GM23248 (cell line): ENCODE measurements around the gene OOSP3. TPM values are rescaled to one million over a fixed set of nuclear protein-coding genes. Genes with fewer than 3 reads are reported as not detected.

ENCODE experiments used
- DNase-seq: peaks from one replicate; pipeline ENCODE4 v3.0.0-alpha.2; 2015
- H2AFZ ChIP-seq: fragments of 200-600 bp; sonication (generic); 2 replicates; pipeline ENCODE4 v1.6.1; 2016; ENCODE audit warnings: antibody characterized with exemption
- H3F3A ChIP-seq: fragments of 200-600 bp; sonication (generic); 2 replicates; pipeline ENCODE4 v1.6.1; 2016; ENCODE audit warnings: mild to moderate bottlenecking, antibody characterized with exemption, mixed run types; ENCODE audit not compliant: insufficient read depth
- H3K27ac ChIP-seq: fragments of 200-600 bp; sonication (generic); 2 replicates; pipeline ENCODE4 v1.5.1; 2016; ENCODE audit warnings: mild to moderate bottlenecking
- H3K27me3 ChIP-seq: fragments of 200-600 bp; sonication (generic); replicated peaks from 2 replicates; pipeline ENCODE4 v1.6.1; 2016; ENCODE audit warnings: mild to moderate bottlenecking; ENCODE audit not compliant: insufficient read depth
- H3K36me3 ChIP-seq: fragments of 200-600 bp; sonication (generic); 2 replicates; pipeline ENCODE4 v1.6.1; 2016; ENCODE audit warnings: low read depth, mild to moderate bottlenecking
- H3K4me1 ChIP-seq: fragments of 200-600 bp; sonication (generic); 2 replicates; pipeline ENCODE4 v1.6.1; 2016; ENCODE audit warnings: mild to moderate bottlenecking; ENCODE audit not compliant: insufficient read depth
- H3K4me2 ChIP-seq: fragments of 200-600 bp; sonication (generic); one replicate; pipeline ENCODE4 v1.6.1; 2016; ENCODE audit warnings: mild to moderate bottlenecking; ENCODE audit not compliant: unreplicated experiment
- H3K4me3 ChIP-seq: fragments of 200-600 bp; sonication (generic); 2 replicates; pipeline ENCODE4 v1.5.1; 2016; ENCODE audit warnings: mild to moderate bottlenecking
- H3K79me2 ChIP-seq: fragments of 200-600 bp; sonication (generic); 2 replicates; pipeline ENCODE4 v1.6.1; 2016; ENCODE audit warnings: mild to moderate bottlenecking; ENCODE audit not compliant: insufficient read depth
- H3K9ac ChIP-seq: fragments of 200-600 bp; sonication (generic); 2 replicates; pipeline ENCODE4 v1.6.1; 2016; ENCODE audit warnings: mild to moderate bottlenecking
- H3K9me2 ChIP-seq: fragments of 200-600 bp; sonication (generic); 2 replicates; pipeline ENCODE4 v1.6.1; 2016; ENCODE audit warnings: mixed run types, mild to moderate bottlenecking, moderate library complexity; ENCODE audit not compliant: insufficient read depth
- H3K9me3 ChIP-seq: fragments of 200-600 bp; sonication (generic); one replicate; pipeline ENCODE4 v1.6.1; 2017; ENCODE audit warnings: low read depth
- H4K20me1 ChIP-seq: fragments of 200-600 bp; sonication (generic); 2 replicates; pipeline ENCODE4 v1.6.0; 2016; ENCODE audit not compliant: insufficient read depth
- EZH2 ChIP-seq: fragments of 200-600 bp; sonication (generic); IDR thresholded peaks from 2 replicates; pipeline ENCODE4 v1.6.1; 2018; ENCODE audit warnings: antibody characterized with exemption, mild to moderate bottlenecking; ENCODE audit not compliant: insufficient read depth, poor library complexity, severe bottlenecking
- EZH2phosphoT487 ChIP-seq: fragments of 200-600 bp; sonication (generic); IDR thresholded peaks from 2 replicates; pipeline ENCODE4 v1.6.1; 2018; ENCODE audit warnings: antibody characterized with exemption, moderate library complexity, mild to moderate bottlenecking, low read depth; ENCODE audit not compliant: insufficient read depth
- WGBS, 2 experiments: methylation state at CpG; one replicate each; pipeline ENCODE4 v1.1.6; 2015 to 2017; ENCODE audit warnings: low lambda C conversion rate in 2 of 2, low coverage in 1 of 2; ENCODE audit errors: missing lambda C conversion rate in 2 of 2; 5-methylcytosine and 5-hydroxymethylcytosine counted together
- in situ Hi-C: fragments of 300-500 bp; cut with MboI; formaldehyde crosslinking; loops from 2 replicates; pipeline ENCODE4 v1.15.0; 2020
- polyA plus RNA-seq: library from polyadenylated mRNA; unstranded; fragments of >200 nt; fragmentation: Nextera tagmentation; extraction: Ambion mirVana; gene quantifications from 2 replicates; pipeline ENCODE4 v1.2.1, GENCODE V29; 2016
- total RNA-seq: library from RNA; depleted of rRNA; stranded (reverse); fragments of >200 nt; shearing (Covaris generic); gene quantifications from 2 replicates; pipeline ENCODE4 v1.2.3, GENCODE V29; 2014

OOSP3 gene
- total and polyA plus RNA-seq, 2 experiments from 2014 or later: not detected

DNA sequence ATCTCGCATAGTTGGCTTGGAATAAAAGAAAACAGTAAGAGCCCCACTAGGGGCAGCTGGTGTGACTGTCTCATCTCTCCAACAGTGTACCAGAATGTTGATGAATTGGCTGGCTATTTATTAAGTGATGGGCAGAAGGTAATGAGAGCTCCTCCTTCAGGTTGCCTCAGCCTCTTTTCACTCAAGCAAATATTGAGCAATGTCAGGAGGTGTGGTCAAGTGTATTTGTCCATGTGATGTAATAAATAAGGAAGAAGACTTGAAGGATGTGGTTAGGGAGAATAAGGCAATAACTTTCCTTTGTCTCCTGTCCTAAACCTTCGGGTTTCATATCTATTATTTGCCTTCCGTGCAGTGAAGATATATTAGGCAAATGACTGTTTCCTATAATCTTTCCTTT, 12.2 kb upstream of the OOSP3 start, which contains the start of gene TCN1:
TSS of gene TCN1 (minus strand) at position 91 of the 400 bp plus-strand sequence. CDS start at position 74, 17 bp downstream.
- no peaks in the 10 kb centered on the region for H3K79me2 ChIP-seq
- no peak for DNase-seq
- 0 out of 2 replicates have a peak, but pooled peaks cover under 1% of the 10 kb centered on the region for H3K27me3 ChIP-seq
- H4K20me1 ChIP-seq: no peaks in the 10 kb centered on the region
- no peak within 1 kb of the TSS for H3K4me2 ChIP-seq
- TF ChIP-seq EZH2phosphoT487: no peak
- TF ChIP-seq EZH2: no peak
- no peak within 1 kb of the TSS for H2AFZ ChIP-seq
- no peak within 1 kb of the TSS for H3K9ac ChIP-seq
- H3K9me3 ChIP-seq: no peaks in the 10 kb centered on the region
- in situ Hi-C loops: no loop called here
- H3K9me2 ChIP-seq: no peaks in the 10 kb centered on the region
- 11 to 17% methylated on average over 3 of the region's 3 CpGs for WGBS, 2 experiments
- no peaks in the 10 kb centered on the region for H3K4me1 ChIP-seq
- H3K27ac ChIP-seq: no peak within 1 kb of the TSS
- no peak within 1 kb of the TSS for H3K4me3 ChIP-seq
- H3F3A ChIP-seq: no peaks in the 10 kb centered on the region
- no peaks in the 10 kb centered on the region for H3K36me3 ChIP-seq

DNA sequence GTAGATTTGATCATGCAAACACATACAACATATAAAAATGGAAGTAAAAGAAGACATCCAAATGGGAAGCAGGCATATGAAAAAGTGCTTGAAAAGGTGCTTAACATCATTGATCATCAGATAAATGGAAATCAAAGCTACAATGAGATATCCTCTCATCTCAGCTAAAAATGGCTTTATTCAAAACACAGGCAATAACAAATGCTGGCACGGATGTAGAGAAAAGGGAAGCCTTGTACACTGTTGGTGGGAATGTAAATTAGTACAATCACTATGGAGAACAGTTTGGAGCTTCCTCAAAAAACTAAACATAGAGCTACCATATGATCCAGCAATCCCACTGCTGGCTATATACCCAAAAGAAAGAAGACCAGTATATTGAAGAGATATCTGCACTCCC, 11.7 kb upstream of the OOSP3 start:
- TF ChIP-seq EZH2phosphoT487 (no peak), EZH2 (no peak)
- H3K79me2 ChIP-seq: no peaks in the 10 kb centered on the region
- H3K4me2 ChIP-seq: no peak overlapping the region
- no peak overlapping the region for H3K27ac ChIP-seq
- H3K9me3 ChIP-seq: no peaks in the 10 kb centered on the region
- no peaks in the 10 kb centered on the region for H4K20me1 ChIP-seq
- no peaks in the 10 kb centered on the region for H3K4me1 ChIP-seq
- H3K27me3 ChIP-seq: no peaks in the 10 kb centered on the region
- H3K9ac ChIP-seq: no peak overlapping the region
- no peaks in the 10 kb centered on the region for H3K9me2 ChIP-seq
- DNase-seq: no peak
- WGBS, 2 experiments: 5 to 9% methylated on average over 1 of the region's 1 CpG
- no peak overlapping the region for H3K4me3 ChIP-seq
- no peak overlapping the region for H2AFZ ChIP-seq
- in situ Hi-C loops: no loop called here
- H3K36me3 ChIP-seq: no peaks in the 10 kb centered on the region
- H3F3A ChIP-seq: no peaks in the 10 kb centered on the region

DNA sequence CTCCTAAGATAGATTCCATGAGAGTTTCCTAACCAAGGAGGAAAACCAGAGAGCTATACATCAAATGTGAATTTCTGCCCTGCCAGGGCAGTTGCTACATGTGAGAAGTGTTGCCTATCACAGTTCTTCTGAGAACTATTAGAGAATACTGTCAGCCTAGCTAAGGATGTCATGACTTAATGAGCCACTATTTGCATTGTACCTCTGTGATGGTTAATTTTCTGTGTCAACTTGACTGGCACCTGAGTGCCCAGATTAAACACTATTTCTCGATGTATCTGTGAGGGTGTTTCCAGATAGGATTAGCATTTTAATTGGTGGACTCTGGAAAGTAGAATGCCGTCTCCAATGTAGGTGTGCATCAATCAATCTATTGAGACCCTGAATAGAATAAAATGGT, 10.6 kb upstream of the OOSP3 start:
- Histone ChIP-seq H3K4me3 (no peak overlapping the region), H3K4me1 (no peaks in the 10 kb centered on the region), H3K9me2 (no peaks in the 10 kb centered on the region), H3K4me2 (no peak overlapping the region), H3F3A (no peaks in the 10 kb centered on the region), H4K20me1 (no peaks in the 10 kb centered on the region), H2AFZ (no peak overlapping the region), H3K9me3 (no peaks in the 10 kb centered on the region), H3K9ac (no peak overlapping the region), H3K27ac (no peak overlapping the region), H3K79me2 (no peaks in the 10 kb centered on the region), H3K36me3 (no peaks in the 10 kb centered on the region), H3K27me3 (no peaks in the 10 kb centered on the region)
- in situ Hi-C loops: no loop called here
- TF ChIP-seq EZH2: no peak
- no peak for TF ChIP-seq EZH2phosphoT487
- WGBS, 2 experiments: 33 to 42% methylated on average over 2 of the region's 2 CpGs
- DNase-seq: no peak

DNA sequence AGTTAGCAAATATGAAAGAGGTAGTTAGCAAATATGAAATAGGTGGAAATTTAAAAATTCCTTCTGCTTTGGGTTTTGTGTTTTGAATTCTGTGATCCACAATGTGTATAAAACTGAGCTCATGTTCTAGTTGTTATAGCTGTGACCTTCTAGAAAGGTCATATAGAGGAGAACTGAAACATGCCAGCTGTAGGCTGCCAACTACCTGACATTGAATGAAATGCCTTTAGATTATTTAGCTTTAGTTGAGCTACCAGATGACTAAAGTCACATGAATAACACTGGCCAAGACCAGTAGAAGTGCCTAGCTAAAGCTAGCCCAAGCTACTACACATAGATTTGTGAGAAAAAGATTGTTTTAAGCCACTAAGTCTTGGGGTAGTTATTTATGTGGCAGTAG, 6.5 kb upstream of the OOSP3 start:
- Histone ChIP-seq H3F3A (no peaks in the 10 kb centered on the region), H3K9ac (no peak overlapping the region), H3K9me2 (no peaks in the 10 kb centered on the region), H3K27ac (no peak overlapping the region), H3K27me3 (no peaks in the 10 kb centered on the region), H3K4me2 (no peak overlapping the region), H3K9me3 (no peaks in the 10 kb centered on the region), H3K4me1 (no peaks in the 10 kb centered on the region), H3K79me2 (no peaks in the 10 kb centered on the region), H3K4me3 (no peak overlapping the region), H3K36me3 (no peaks in the 10 kb centered on the region), H4K20me1 (no peaks in the 10 kb centered on the region), H2AFZ (no peak overlapping the region)
- TF ChIP-seq EZH2: no peak
- TF ChIP-seq EZH2phosphoT487: no peak
- in situ Hi-C loops: no loop called here
- DNase-seq: no peak
